ENCODE data around the gene NUDT3.

NUDT3 gene

GRCh38 chr6:34318499-34319470 lies 73.7 kb downstream of the NUDT3 start:
- no peak for DNase-seq (ENCODE audit: low read depth, low spot score)
- H3K9ac ChIP-seq (ENCODE audit: insufficient read length, low read depth), result no peak overlapping the region
- no peaks in the 10 kb centered on the region for H3K4me1 ChIP-seq (ENCODE audit: insufficient read depth, insufficient read length)

GRCh38 chr6:34317882-34318498 lies 74.5 kb downstream of the NUDT3 start:
- Histone ChIP-seq H3K9me3 (ENCODE audit: insufficient read depth, low read length) (no peaks in the 10 kb centered on the region), H3K36me3 (ENCODE audit: insufficient read depth, insufficient read length, low read length) (no peaks in the 10 kb centered on the region), H3K4me1 (ENCODE audit: insufficient read depth, insufficient read length) (no peaks in the 10 kb centered on the region), H3K27me3 (ENCODE audit: insufficient read depth, insufficient read length) (no peaks in the 10 kb centered on the region), H3K4me3 (ENCODE audit: insufficient read length, low read depth) (no peak overlapping the region), H3K9ac (ENCODE audit: insufficient read length, low read depth) (no peak overlapping the region)
- no peak for DNase-seq (ENCODE audit: low read depth, low spot score)
- no peak for TF ChIP-seq YY1 (IDR thresholded peaks at IDR 0.05; ENCODE audit: insufficient read depth, insufficient read length)
- TF ChIP-seq ZNF274 (IDR thresholded peaks at IDR 0.05; ENCODE audit: low read depth, low read length), result no peak
- TF ChIP-seq SUZ12 (IDR thresholded peaks at IDR 0.05; ENCODE audit: extremely low read depth, insufficient read depth, insufficient read length), result no peak

More at GRCh38 chr6:34318499-34319470, 73.7 kb downstream of the NUDT3 start:
- TF ChIP-seq YY1 (IDR thresholded peaks at IDR 0.05; ENCODE audit: insufficient read depth, insufficient read length) (no peak), ZNF274 (IDR thresholded peaks at IDR 0.05; ENCODE audit: low read depth, low read length) (no peak), SUZ12 (IDR thresholded peaks at IDR 0.05; ENCODE audit: extremely low read depth, insufficient read depth, insufficient read length) (no peak)
- no peaks in the 10 kb centered on the region for H3K9me3 ChIP-seq (ENCODE audit: insufficient read depth, low read length)
- H3K36me3 ChIP-seq (ENCODE audit: insufficient read depth, insufficient read length, low read length), result no peaks in the 10 kb centered on the region
- no peaks in the 10 kb centered on the region for H3K27me3 ChIP-seq (ENCODE audit: insufficient read depth, insufficient read length)
- H3K4me3 ChIP-seq (ENCODE audit: insufficient read length, low read depth), result no peak overlapping the region

- no peaks in the 10 kb centered on the region for H3K4me1 ChIP-seq (ENCODE audit: insufficient read depth, insufficient read length)
- H3K9ac ChIP-seq (ENCODE audit: insufficient read length, low read depth), result no peak overlapping the region
- no peak for DNase-seq (ENCODE audit: low read depth, low spot score)
- TF ChIP-seq ZNF274 (IDR thresholded peaks at IDR 0.05; ENCODE audit: low read depth, low read length), result no peak
- no peak for TF ChIP-seq SUZ12 (IDR thresholded peaks at IDR 0.05; ENCODE audit: extremely low read depth, insufficient read depth, insufficient read length)
- no peak for TF ChIP-seq YY1 (IDR thresholded peaks at IDR 0.05; ENCODE audit: insufficient read depth, insufficient read length)
- no peak overlapping the region for H3K4me3 ChIP-seq (ENCODE audit: insufficient read length, low read depth)
- no peaks in the 10 kb centered on the region for H3K36me3 ChIP-seq (ENCODE audit: insufficient read depth, insufficient read length, low read length)
- H3K27me3 ChIP-seq (ENCODE audit: insufficient read depth, insufficient read length), result no peaks in the 10 kb centered on the region
- H3K9me3 ChIP-seq (ENCODE audit: insufficient read depth, low read length), result no peaks in the 10 kb centered on the region
These were observed 75.3 kb downstream of the NUDT3 start for GRCh38 chr6:34317172-34317477.

GRCh38 chr6:34316431-34317171 lies 75.9 kb downstream of the NUDT3 start:
- DNase-seq (ENCODE audit: low read depth, low spot score), result no peak

GRCh38 chr6:34315780-34316179 lies 76.7 kb downstream of the NUDT3 start:
- no peak overlapping the region for H3K4me3 ChIP-seq (ENCODE audit: insufficient read length, low read depth)
- H3K9ac ChIP-seq (ENCODE audit: insufficient read length, low read depth), result no peak overlapping the region
- no peaks in the 10 kb centered on the region for H3K27me3 ChIP-seq (ENCODE audit: insufficient read depth, insufficient read length)
- H3K36me3 ChIP-seq (ENCODE audit: insufficient read depth, insufficient read length, low read length), result no peaks in the 10 kb centered on the region
- no peaks in the 10 kb centered on the region for H3K4me1 ChIP-seq (ENCODE audit: insufficient read depth, insufficient read length)
- H3K9me3 ChIP-seq (ENCODE audit: insufficient read depth, low read length), result no peaks in the 10 kb centered on the region
- TF ChIP-seq YY1 (IDR thresholded peaks at IDR 0.05; ENCODE audit: insufficient read depth, insufficient read length), result no peak
- DNase-seq (ENCODE audit: low read depth, low spot score), result no peak

More at GRCh38 chr6:34316431-34317171, 75.9 kb downstream of the NUDT3 start:
- TF ChIP-seq SUZ12 (IDR thresholded peaks at IDR 0.05; ENCODE audit: extremely low read depth, insufficient read depth, insufficient read length) (no peak), ZNF274 (IDR thresholded peaks at IDR 0.05; ENCODE audit: low read depth, low read length) (no peak)
- Histone ChIP-seq H3K4me1 (ENCODE audit: insufficient read depth, insufficient read length) (no peaks in the 10 kb centered on the region), H3K9ac (ENCODE audit: insufficient read length, low read depth) (no peak overlapping the region), H3K36me3 (ENCODE audit: insufficient read depth, insufficient read length, low read length) (no peaks in the 10 kb centered on the region), H3K4me3 (ENCODE audit: insufficient read length, low read depth) (no peak overlapping the region), H3K27me3 (ENCODE audit: insufficient read depth, insufficient read length) (no peaks in the 10 kb centered on the region), H3K9me3 (ENCODE audit: insufficient read depth, low read length) (no peaks in the 10 kb centered on the region)

GRCh38 chr6:34315256-34315655 lies 77.2 kb downstream of the NUDT3 start:
- no peaks in the 10 kb centered on the region for H3K9me3 ChIP-seq (ENCODE audit: insufficient read depth, low read length)
- no peak overlapping the region for H3K4me3 ChIP-seq (ENCODE audit: insufficient read length, low read depth)
- no peak overlapping the region for H3K9ac ChIP-seq (ENCODE audit: insufficient read length, low read depth)
- TF ChIP-seq ZNF274 (IDR thresholded peaks at IDR 0.05; ENCODE audit: low read depth, low read length) (no peak), YY1 (IDR thresholded peaks at IDR 0.05; ENCODE audit: insufficient read depth, insufficient read length) (no peak), SUZ12 (IDR thresholded peaks at IDR 0.05; ENCODE audit: extremely low read depth, insufficient read depth, insufficient read length) (no peak)
- no peaks in the 10 kb centered on the region for H3K4me1 ChIP-seq (ENCODE audit: insufficient read depth, insufficient read length)
- DNase-seq (ENCODE audit: low read depth, low spot score), result no peak
- H3K27me3 ChIP-seq (ENCODE audit: insufficient read depth, insufficient read length), result no peaks in the 10 kb centered on the region
- H3K36me3 ChIP-seq (ENCODE audit: insufficient read depth, insufficient read length, low read length), result no peaks in the 10 kb centered on the region

GRCh38 chr6:34312259-34312658 lies 80.2 kb downstream of the NUDT3 start:
- no peaks in the 10 kb centered on the region for H3K27me3 ChIP-seq (ENCODE audit: insufficient read depth, insufficient read length)
- H3K4me3 ChIP-seq (ENCODE audit: insufficient read length, low read depth), result no peak overlapping the region
- no peaks in the 10 kb centered on the region for H3K4me1 ChIP-seq (ENCODE audit: insufficient read depth, insufficient read length)
- no peak overlapping the region for H3K9ac ChIP-seq (ENCODE audit: insufficient read length, low read depth)
- no peaks in the 10 kb centered on the region for H3K36me3 ChIP-seq (ENCODE audit: insufficient read depth, insufficient read length, low read length)
- TF ChIP-seq SUZ12 (IDR thresholded peaks at IDR 0.05; ENCODE audit: extremely low read depth, insufficient read depth, insufficient read length) (no peak), ZNF274 (IDR thresholded peaks at IDR 0.05; ENCODE audit: low read depth, low read length) (no peak), YY1 (IDR thresholded peaks at IDR 0.05; ENCODE audit: insufficient read depth, insufficient read length) (no peak)
- DNase-seq (ENCODE audit: low read depth, low spot score), result no peak
- no peaks in the 10 kb centered on the region for H3K9me3 ChIP-seq (ENCODE audit: insufficient read depth, low read length)
